NCI-H774 (cell line): ENCODE data around the gene CAMK1D.
A peak's percentile ranks its signal among the peaks of the same experiment; 100 is the strongest.
"Not testable (repeated sequence)": the region's sequence is repeated elsewhere in the genome, so short reads cannot be mapped to it uniquely, and the experiment has no call there.

ENCODE experiments used
- DNase-seq: peaks from one replicate; lab custom pipeline; 2025; lab: John Stamatoyannopoulos, UW

The CAMK1D gene

DNA sequence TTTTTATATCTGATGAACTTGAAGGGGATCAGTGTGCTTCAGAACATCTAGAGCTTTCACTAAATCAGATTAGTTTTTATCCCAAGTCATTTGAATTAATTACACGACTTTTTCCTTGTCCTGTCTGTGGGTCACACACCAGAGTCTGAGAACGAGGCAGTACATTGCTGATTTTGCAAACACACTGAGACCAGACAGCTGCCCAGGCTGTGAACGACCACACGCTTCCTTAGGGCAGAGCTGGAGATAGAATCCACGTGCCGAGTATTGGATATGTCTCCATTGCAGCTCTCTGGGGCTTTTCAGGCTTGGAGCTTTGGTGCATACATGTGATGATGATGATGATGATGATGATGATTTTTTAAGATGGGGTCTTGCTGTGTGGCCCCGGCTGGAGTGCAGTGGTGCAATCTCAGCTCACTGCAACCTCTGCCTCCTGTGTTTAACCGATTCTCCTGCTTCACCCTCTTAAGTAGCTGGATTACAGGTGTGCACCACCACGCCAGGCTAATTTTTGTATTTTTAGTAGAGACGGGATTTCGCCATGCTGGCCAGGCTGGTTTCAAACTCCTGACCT, 81.1 kb downstream of the CAMK1D start:
- no peak for DNase-seq

DNA sequence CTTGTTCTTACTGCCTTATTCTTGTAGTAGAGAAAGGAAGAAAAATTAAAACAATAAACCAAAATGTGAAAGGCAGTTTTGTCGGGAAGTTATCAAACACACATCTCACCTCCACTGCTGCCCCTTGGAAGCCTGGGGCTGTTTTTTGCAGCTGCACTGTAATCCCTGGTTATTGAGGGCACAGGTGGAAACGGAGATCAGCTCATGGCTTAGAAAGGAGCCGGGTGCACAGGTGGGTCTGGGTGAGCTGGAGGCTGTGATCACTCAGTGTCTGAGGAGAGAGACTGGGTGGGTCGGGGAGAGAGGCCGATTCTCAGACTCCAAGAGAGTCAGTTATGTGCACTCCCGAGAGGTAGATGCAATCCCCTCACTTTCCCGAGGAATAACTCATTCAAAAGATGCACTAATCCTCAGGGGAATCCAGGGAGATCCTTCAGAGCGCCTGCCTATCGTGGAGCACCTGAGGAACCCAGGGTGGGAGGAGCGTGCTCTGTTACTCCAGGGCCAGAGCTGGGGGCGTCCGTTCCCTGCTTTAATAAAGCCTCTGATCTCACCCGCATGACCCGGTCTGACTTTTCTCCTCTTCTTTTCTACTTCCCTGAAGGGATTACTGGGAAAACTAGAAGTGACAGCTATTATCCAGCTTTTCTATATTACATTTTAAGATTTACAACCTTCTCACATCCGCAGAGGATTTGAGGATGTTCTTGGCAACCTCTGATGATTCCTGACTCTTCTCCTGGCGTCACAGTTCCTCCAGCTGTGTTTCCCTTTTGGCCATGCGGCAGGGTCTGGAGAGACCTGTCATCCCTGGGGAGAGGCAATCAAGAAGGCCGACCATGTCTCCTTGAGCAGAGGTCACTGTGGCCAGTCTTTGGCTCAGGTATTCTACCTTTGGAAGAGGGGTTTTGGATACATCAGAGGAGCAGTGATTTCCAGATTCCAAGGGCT, 82.1 kb downstream of the CAMK1D start:
- DNase-seq = no peak

DNA sequence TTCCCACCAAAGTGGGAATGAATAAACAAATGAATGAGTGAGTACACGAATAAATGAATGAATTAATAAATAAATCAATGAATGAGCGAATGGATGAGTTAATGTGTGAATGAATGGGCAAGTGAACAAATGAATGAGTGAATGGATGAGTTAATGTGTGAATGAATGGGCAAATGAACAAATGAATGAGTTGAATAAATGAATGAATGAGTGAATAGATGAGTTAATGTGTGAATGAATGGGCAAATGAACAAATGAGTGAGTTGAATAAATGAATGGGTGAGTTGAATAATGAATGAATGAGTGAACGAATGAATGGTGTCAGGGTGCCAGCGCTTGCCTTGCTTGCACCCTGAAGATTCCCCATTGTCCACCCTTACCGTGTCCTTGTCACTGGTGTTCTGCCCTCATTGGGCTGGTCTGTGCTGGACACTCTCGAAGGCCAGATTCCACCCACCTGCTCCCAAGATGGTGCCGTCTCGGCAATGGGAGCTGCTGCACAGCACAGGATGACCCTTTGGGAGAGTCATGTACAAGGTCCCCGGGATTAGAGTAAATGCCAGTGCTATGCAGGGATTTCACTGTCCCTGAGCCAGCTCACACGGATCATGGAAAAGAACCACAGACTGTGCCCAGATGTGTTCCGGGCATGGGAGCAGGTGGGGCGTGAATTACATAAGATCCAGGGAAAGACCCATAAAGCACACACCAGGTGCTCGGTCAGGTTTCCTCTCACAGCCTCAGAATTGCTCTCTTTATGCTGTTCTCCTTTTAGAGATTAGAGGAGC, 83.2 kb downstream of the CAMK1D start:
- DNase-seq = peak; percentile 47

DNA sequence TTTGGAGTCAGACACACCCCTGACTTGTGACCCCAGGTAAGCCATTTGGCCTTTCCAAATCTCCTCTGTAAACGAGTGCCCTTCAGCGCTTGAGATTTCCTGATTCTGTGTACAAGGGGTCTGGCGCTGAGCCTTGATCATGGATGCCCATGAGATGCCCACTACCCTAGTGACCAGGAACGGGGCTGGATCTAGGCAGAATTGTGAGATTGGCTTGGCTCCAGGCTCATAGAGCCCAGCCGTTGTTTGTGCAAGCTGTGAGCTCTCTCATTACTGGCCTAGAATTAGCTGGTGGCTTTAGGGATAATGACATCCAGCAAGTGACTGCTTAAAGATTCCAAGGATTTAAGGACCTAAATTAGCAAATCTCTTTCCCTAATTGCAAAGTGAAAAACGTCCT, 84.9 kb downstream of the CAMK1D start:
- peak; percentile 37 for DNase-seq

DNA sequence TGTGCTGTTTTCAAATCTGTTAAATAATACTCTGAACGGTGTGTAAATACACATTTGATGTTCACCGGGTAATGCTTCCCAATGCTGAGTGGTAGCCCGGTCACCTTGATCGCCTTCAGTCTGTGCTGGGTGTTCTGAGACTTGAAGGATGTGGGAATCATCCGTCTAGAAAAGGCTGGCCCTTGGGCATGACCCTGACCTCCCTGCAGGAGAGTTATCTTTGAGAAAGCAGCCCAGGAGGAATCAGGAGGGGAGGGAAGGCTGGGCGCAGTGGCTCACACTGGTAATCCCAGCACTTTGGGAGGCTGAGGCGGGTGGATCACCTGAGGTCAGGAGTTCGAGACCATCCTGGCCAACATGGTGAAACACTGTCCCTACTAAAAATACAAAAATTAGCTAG, 85.3 kb downstream of the CAMK1D start:
- DNase-seq = not testable (repeated sequence)

DNA sequence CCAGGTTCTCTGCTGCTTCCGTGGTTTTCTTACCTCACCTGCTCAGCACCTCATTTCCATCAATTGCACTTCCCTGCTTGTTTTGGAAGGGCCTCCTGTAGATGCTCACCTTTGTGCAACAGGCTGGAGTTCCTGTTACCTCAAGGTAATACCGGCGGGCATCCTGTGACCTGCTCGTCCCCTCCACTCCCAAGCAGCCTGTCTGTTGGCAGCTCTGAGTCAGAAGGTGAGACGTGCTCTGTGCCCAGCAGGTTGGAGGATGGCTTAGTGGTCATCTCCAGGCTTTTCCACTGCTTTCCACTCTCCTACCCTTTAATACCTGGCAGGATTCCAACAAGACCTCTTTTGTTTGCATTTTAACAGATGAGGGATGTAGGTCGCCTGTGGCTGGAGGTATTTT, 86.0 kb downstream of the CAMK1D start:
- no peak for DNase-seq

DNA sequence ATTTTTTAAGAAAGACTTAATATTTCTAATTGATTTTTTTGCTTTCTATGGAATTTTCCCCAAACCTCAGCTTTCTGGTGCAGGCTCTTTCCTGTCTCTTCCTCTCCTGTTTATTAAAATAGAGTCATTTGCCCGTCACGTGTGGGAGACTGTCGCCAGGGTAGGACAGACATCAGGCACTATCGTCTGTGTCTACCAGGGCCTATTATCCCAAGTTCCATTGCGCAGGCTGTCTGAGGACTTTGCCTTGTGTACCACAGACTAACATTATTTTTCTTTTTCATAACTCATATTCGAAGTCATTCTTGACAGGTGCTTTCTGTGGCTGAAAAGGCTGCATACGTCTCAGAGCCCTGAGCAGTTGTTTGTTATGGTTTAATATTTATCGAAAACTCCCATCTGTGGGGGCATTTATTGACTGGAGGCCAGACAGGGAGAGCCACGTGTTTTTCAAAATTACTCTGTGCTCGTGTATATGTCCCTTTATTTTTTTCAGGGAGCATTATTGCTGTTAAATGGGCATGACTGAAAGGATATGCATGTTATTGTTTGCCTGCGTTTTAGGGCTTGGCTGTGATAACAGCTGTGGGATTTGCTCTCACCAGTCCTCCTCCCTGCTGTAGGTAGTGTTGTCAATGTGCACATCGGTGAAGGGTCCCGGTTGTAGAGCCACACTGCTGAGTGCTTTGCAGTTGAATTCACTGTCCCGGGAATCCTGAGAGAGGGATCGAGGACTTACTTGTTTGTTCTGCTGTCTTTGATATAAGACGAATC, 89.8 kb downstream of the CAMK1D start:
- no peak for DNase-seq

DNA sequence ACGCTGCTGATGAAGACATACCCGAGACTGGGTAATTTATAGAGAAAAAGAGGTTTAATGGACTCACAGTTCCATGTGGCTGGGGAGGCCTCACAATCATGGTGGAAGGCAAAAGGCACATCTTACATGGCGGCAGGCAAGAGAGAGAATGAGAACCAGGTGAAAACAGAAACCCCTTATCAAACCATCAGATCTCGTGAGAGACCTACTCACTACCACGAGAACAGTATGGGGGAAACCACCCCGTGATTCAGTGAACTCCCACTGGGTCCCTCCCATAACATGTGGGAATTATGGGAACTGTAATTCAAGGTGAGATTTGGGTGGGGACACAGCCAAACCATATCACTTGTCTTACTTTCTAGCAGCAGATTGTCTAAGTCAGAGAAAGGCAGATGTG, 90.4 kb downstream of the CAMK1D start:
- not testable (repeated sequence) for DNase-seq

DNA sequence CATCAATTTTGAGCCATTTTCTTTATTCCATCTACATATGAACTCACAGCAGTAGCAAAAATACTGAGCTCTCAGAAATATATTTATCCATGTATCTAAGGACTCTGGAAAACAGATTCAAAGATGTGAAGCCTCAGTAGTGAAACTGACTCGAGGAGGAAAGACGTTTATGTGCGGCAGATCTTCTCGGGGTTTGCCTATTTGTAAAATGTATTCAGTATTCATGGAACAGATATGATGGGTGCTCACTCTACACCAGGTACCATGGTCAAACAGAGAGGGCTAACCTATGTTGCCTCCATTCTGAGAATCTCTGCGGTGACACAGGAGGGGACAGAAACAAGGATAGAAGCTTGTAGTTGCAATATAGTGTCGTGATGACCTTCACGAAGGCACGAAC, 93.7 kb downstream of the CAMK1D start:
- no peak for DNase-seq

DNA sequence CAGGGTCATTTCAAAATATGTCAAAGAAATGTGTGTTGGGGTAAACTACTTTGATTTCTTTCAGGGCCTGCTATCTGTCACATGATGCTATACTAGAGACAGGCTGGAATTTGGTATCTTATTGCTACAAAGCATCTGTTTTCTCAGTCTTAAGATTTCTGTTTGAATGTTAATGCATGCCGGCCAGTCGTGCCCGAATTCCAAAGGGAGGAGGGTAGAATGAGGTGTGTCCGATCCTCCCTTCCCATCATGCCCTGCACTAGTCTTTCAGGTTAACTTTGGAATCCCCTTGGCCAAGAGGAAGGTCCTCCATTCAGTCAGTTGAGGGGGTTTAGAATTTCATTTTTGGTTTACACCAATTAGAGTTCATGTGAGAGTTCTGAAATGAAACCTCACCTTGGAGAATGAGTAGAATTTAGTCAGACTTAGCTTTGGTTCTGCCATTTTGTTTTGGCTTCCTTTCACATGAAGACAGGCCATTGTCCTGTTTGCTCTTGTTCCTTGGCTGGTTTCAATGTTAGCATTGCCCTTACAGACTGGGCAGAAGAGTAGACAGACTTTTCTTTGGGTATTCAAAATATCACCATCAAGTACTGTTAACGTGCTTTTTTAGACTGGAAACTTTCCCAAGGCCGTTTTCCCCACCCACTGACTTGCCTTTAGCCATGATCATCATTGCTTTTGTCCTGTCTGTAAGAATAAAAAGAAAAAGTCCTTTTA, 95.8 kb downstream of the CAMK1D start:
- no peak for DNase-seq

DNA sequence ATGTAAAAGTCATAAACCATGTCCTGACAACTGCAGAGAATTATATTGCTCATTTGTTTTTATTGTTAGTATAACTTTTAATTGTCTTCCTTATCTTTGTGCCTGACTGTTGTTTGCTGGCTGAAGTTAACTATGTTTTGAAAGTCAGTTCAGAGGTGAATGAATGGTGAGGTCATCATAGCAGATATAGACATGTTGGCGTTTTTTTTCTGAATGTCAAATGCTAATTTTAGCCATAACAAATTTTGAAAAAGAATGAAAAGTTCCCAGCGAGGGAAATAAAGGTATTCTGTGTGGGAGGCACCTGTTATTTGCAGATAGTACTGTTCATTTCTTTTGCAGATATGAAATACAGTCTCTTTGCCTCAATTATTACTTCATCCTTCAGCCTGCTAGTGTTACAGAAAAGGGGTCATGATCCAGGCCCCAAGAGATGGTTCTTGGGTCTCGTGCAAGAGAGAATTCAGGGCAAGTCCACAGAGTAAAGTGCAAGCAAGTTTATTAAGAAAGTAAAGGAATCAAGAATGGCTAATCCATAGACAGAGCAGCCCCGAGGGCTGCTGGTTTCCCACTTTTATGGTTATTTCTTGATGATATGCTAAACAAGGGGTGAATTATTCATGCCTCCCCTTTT, 96.5 kb downstream of the CAMK1D start:
- no peak for DNase-seq

DNA sequence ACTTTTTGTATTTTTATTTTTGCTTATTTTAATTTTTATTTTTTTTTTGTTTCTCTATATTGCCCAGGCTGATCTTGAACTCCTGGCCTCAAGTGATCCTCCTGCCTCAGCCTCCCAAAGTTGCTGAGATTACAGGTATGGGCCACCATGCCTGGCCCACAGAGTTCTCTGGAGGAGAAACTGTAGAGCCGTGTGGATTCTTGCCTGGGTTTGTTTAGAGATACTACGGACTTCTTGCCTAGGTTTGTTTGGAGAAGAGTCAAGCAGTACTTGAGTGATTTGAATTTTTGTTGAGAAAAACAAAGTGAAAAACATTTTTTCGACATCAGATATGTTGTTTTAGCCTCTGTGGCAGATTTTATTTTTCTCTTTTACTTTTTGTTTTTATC, 99.0 kb downstream of the CAMK1D start:
- no peak for DNase-seq

DNA sequence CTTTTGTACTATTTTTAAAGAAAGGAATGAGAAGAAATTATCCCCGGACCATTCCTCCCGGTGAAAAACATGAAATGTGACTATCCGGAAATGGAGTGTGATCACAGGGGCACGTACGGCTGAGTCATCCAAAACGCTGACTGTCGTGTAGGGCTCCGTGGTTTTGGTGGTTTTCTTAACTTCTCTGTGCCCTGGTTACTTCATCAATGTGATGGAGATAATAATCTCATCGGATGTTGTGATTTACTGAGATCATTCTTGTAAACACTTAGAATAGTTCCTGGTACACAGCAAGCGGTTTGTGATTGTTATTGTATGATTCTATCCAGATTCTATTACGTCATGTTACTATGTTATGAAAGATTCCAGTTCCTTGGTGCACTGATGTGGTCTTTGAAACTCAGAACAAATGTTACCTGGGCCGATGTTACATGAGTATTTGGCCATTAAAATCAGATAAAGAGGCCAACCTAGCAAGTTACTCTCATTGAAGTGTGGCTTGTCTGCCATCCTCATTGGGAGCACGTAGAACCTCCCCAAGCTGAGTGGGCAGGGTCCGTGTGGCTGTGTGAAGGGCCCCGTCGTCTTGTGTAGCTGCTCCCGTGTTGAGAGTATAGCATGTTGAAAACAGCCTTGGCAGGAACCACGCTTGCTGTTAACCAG, 99.5 kb downstream of the CAMK1D start:
- DNase-seq = no peak

DNA sequence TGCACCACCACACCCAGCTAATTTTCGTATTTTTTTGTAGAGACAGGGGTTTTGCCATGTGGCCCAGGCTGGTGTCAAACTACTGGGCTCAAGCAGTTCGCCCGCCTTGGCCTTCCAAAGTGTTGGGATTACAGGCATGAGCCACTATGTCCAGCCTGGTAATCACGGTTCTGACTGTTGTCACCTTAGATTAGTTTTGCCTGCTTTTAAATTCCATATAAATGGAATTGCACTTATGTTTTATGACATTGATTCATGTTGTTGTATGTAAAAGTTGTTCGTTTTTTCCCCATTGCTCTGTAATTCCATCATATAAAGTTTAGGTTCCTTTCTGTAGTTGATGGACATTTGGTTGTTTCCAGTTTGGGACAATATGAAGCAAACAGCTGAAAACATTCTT, 106.0 kb downstream of the CAMK1D start:
- no peak for DNase-seq

DNA sequence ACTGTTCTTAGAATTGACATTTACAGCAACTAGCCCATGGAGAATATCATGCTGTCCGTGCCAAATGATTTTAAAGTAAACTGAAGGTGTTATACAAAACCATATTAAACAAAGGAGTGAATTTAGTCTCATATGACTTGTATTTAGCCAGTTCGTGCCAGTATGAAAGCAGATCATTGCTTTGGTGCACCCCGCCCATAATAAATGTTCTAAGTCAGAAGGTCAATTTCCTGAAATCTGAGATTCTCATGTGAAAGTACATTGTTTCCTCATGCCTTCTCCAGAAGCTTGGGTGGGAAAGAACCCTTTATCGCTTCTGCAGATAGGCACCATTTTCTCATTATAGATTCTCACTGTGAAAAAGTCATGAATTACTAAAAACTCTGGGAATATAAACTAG, 106.4 kb downstream of the CAMK1D start:
- no peak for DNase-seq

DNA sequence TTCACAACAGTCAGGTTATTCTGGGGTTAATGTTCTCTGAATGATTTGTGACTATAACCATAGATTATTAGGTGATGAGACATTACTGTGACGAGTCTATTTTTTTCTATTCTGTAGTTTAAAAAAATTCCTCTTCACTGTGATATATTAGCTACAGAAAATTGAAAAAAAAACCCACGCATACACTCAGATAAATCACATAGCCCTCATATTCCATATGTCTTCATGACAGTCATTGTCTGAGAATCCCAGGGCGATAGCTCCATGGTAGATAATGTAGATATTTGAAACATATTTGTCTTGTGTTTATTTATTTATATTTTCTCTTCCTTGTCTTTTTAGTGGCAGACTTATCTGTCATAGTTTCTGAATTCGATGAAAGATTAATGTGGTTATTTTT, 110.0 kb downstream of the CAMK1D start:
- no peak for DNase-seq

DNA sequence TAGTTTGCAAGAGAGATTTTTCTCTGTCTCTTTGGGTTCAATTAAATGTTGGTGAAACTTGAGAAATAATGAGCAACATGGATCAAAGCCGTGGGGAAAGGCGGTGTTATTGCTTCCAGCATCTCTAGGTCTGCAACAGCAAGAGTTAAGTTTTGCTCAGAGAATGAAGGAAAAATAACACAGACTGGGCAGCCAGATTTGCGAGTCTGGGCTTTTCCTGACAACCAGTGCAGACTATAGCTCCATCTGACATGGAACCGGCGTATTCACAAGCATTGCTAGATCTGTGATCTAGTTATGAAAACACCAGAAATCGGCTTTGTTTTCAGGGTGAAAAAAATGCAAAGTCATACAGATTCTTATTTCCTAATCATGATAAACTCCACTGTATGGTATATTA, 110.4 kb downstream of the CAMK1D start:
- DNase-seq = no peak

DNA sequence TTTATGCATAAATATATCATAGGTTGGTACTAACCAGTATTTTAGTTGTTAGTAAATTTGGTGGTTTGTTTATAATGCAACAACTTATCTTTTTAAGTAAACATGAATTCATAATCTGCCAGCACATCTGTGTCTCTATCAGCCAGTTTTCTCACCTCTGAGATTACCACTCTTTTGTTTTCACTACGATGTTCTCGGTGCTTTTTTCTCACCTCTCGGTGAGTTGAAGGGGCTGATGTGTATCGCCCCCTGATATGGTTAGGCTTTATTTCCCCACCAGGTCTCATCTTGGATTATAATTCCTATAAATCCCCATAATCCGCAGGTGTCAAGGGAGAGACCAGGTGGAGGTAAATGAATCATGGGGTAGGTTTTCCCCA, 114.1 kb downstream of the CAMK1D start:
- DNase-seq = no peak

DNA sequence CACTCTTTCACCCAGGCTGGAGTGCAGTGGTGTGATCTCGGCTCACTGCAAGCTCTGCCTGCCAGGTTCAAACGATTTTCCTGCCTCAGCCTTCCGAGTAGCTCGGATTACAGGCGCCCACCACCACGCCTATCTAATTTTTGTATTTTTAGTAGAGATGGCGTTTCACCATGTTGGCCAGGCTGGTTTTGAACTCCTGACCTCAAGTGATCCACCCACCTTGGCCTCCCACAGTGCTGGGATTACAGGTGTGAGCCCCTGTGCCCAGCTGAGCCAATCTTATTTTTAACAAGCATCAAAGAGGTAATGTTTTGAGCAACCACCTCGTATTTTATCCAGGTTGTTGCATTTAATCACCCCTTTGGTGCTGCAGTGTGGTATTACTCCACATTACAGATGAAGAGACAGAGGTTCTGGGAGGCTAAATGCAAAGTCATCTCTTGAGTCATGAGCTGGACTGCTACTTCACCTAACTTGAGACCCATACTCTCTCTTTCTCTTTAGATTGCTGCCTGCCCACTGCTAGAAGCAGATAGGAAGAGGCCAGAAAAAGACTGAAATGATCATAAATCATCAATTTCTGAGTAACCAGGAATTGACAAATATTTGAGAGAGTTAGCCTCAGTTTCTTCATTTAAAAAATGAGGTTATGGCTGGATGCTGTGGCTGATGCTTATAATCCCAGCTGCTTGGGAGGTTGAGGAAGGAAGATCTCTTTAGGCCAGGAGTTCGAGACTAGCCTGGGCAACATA, 116.2 kb downstream of the CAMK1D start:
- DNase-seq = no peak
